CD14-positive monocyte (primary cell): ENCODE measurements around the gene ACSF2. TPM values are rescaled to one million over a fixed set of nuclear protein-coding genes. Genes with fewer than 3 reads are reported as not detected.

Experiments
- DNase-seq, 3 donors: peaks; one replicate each; pipeline ENCODE4 v3.0.0-alpha.2; 2011 to 2022
- H2AFZ ChIP-seq: 2 replicates; pipeline ENCODE4 v1.6.0; 2012; ENCODE audit warnings: mild to moderate bottlenecking, low read depth, low read length, inconsistent platforms; ENCODE audit not compliant: insufficient read depth, poor library complexity, severe bottlenecking
- H3K27ac ChIP-seq, 2 donors: 1 replicate in 1 of 2; 2 replicates in 1 of 2; pipeline ENCODE4 v1.5.1; 2012 to 2013; ENCODE audit warnings: low read length in 2 of 2, control low read depth in 1 of 2, inconsistent platforms in 1 of 2, low read depth in 1 of 2, mild to moderate bottlenecking in 1 of 2
- H3K27me3 ChIP-seq, 2 donors: one replicate each; pipeline versions ENCODE4 v1.6.0 to v1.6.1; 2011 to 2013; ENCODE audit warnings: low read length in 2 of 2; ENCODE audit not compliant: control insufficient read depth in 2 of 2, insufficient read depth in 2 of 2
- H3K36me3 ChIP-seq, 2 donors: replicated peaks in 1 of 2; 1 replicate in 1 of 2; 2 replicates in 1 of 2; pipeline versions ENCODE4 v1.5.1 to v1.6.1; 2012 to 2013; ENCODE audit warnings: low read length in 2 of 2, control low read depth in 1 of 2, inconsistent platforms in 1 of 2, mild to moderate bottlenecking in 1 of 2; ENCODE audit not compliant: insufficient read depth in 2 of 2, control insufficient read depth in 1 of 2
- H3K4me1 ChIP-seq, 2 donors: 1 replicate in 1 of 2; 2 replicates in 1 of 2; pipeline versions ENCODE4 v1.5.1 to v1.6.1; 2012 to 2013; ENCODE audit warnings: low read length in 2 of 2, control low read depth in 1 of 2, inconsistent platforms in 1 of 2, mild to moderate bottlenecking in 1 of 2, moderate library complexity in 1 of 2; ENCODE audit not compliant: insufficient read depth in 2 of 2, control insufficient read depth in 1 of 2
- H3K4me2 ChIP-seq: replicated peaks from 2 replicates; pipeline ENCODE3; 2012; ENCODE audit warnings: low read length, moderate library complexity, mild to moderate bottlenecking; ENCODE audit not compliant: poor library complexity, severe bottlenecking; ENCODE audit errors: extremely low read depth
- H3K4me3 ChIP-seq, 3 experiments: fragments of 200-600 bp in 1 of 3; sonication (generic) in 1 of 3; replicated peaks in 1 of 3; 1 replicate in 2 of 3; 2 replicates in 1 of 3; pipeline ENCODE4 v1.5.1; 2011 to 2013; ENCODE audit warnings: low read length in 3 of 3, mild to moderate bottlenecking in 3 of 3, control low read depth in 2 of 3, low read depth in 2 of 3, inconsistent platforms in 1 of 3, moderate library complexity in 1 of 3
- H3K79me2 ChIP-seq: 2 replicates; pipeline ENCODE4 v1.6.0; 2012; ENCODE audit warnings: mild to moderate bottlenecking, control low read depth, inconsistent platforms, low read length, moderate library complexity; ENCODE audit not compliant: insufficient read depth
- H3K9ac ChIP-seq: 2 replicates; pipeline ENCODE4 v1.6.0; 2017; ENCODE audit warnings: low read length, mild to moderate bottlenecking; ENCODE audit not compliant: insufficient read depth, poor library complexity, severe bottlenecking
- H3K9me3 ChIP-seq, 2 donors: replicated peaks in 1 of 2; 1 replicate in 1 of 2; 2 replicates in 1 of 2; pipeline versions ENCODE4 v1.5.1 to v1.6.1; 2012 to 2013; ENCODE audit warnings: low read length in 2 of 2, control low read depth in 1 of 2; ENCODE audit not compliant: control insufficient read depth in 1 of 2, insufficient read depth in 1 of 2
- H4K20me1 ChIP-seq: 2 replicates; pipeline ENCODE4 v1.6.0; 2012; ENCODE audit warnings: mild to moderate bottlenecking, low read length, control low read depth, moderate library complexity; ENCODE audit not compliant: insufficient read depth
- H3K27ac Mint-ChIP-seq, 7 donors: one replicate each; pipeline ENCODE4 v1.8.0; 2020; ENCODE audit warnings: mild to moderate bottlenecking in 7 of 7, mixed read lengths in 7 of 7, moderate library complexity in 6 of 7, inconsistent platforms in 2 of 7
- H3K27me3 Mint-ChIP-seq, 3 donors: one replicate each; pipeline ENCODE4 v1.8.0; 2021 to 2022; ENCODE audit warnings: low read depth in 3 of 3, mild to moderate bottlenecking in 3 of 3, mixed read lengths in 3 of 3, moderate library complexity in 3 of 3, inconsistent platforms in 1 of 3
- H3K36me3 Mint-ChIP-seq, 2 donors: one replicate each; pipeline ENCODE4 v1.8.0; 2020; ENCODE audit warnings: mixed read lengths in 2 of 2, inconsistent platforms in 1 of 2, mild to moderate bottlenecking in 1 of 2
- H3K4me1 Mint-ChIP-seq: one replicate; pipeline ENCODE4 v1.8.0; 2020; ENCODE audit warnings: mild to moderate bottlenecking, mixed read lengths
- H3K4me3 Mint-ChIP-seq, 2 donors: one replicate each; pipeline ENCODE4 v1.8.0; 2020; ENCODE audit warnings: mild to moderate bottlenecking in 2 of 2, mixed read lengths in 2 of 2, moderate library complexity in 1 of 2
- H3K9me3 Mint-ChIP-seq, 7 donors: one replicate each; pipeline ENCODE4 v1.8.0; 2020 to 2022; ENCODE audit warnings: mixed read lengths in 7 of 7, mild to moderate bottlenecking in 6 of 7, moderate library complexity in 6 of 7, inconsistent platforms in 2 of 7
- WGBS: methylation state at CpG from one replicate; pipeline ENCODE4 v1.1.5; 2013; ENCODE audit warnings: missing lambda C conversion rate; ENCODE audit not compliant: insufficient coverage; 5-methylcytosine and 5-hydroxymethylcytosine counted together
- intact Hi-C, 2 donors: fragments of 100-400 bp; cut with micrococcal nuclease; formaldehyde crosslinking; loops; one replicate each; pipeline versions ENCODE4 v1.15.0 to v1.15.1; 2023
- polyA plus RNA-seq, 3 donors: library from polyadenylated mRNA; depleted of rRNA in 1 of 3; unstranded in 2 of 3; stranded (reverse) in 1 of 3; fragments of 300-500 nt in 2 of 3; fragments of >200 nt in 1 of 3; fragmentation: Illumina TruSeq in 2 of 3; gene quantifications; 1 replicate in 2 of 3; 2 replicates in 1 of 3; pipeline ENCODE4 v1.2.3, GENCODE V29; 2012 to 2021
- TF ChIP-seq, protein P1 (sequence below): fragments of 200-600 bp; IDR thresholded peaks from one replicate; pipeline ENCODE4 v1.8.0; 2022; ENCODE audit warnings: antibody characterized with exemption, mild to moderate bottlenecking

The ACSF2 gene
- polyA plus RNA-seq, 3 donors: 2.8 to 24.4 (median 5.5) TPM

- Mint-ChIP-seq H3K27ac (peak overlapping the region; percentile 64 to 82 (median 68)), H3K36me3 (no peaks in the 10 kb centered on the region), H3K4me1 (peaks cover 37% of the 10 kb centered on the region), H3K9me3 (peaks cover 0 to 2% (median 0%) of the 10 kb centered on the region in 7 donors), H3K27me3 (peaks cover 4 to 10% (median 6%) of the 10 kb centered on the region in 3 donors), H3K4me3 (peak overlapping the region; percentile 84 to 91)
- no peaks in the 10 kb centered on the region for H3K27me3 ChIP-seq
- no peaks in the 10 kb centered on the region for H3K79me2 ChIP-seq
- H3K4me2 ChIP-seq: peak overlapping the region; percentile 84
- H3K9me3 ChIP-seq: no peaks in the 10 kb centered on the region
- intact Hi-C loops: no loop called here
- H3K9ac ChIP-seq: peak overlapping the region; percentile 61
- 24% methylated on average over 26 of the region's 32 CpGs for WGBS
- peaks cover 17 to 26% of the 10 kb centered on the region in 2 donors for H3K4me1 ChIP-seq
- H4K20me1 ChIP-seq: no peaks in the 10 kb centered on the region
- peak overlapping the region; percentile 93 for H2AFZ ChIP-seq
- peak overlapping the region; percentile 39 to 81 (median 57) for H3K4me3 ChIP-seq
- DNase-seq: no peak
- TF ChIP-seq, protein P1, sequence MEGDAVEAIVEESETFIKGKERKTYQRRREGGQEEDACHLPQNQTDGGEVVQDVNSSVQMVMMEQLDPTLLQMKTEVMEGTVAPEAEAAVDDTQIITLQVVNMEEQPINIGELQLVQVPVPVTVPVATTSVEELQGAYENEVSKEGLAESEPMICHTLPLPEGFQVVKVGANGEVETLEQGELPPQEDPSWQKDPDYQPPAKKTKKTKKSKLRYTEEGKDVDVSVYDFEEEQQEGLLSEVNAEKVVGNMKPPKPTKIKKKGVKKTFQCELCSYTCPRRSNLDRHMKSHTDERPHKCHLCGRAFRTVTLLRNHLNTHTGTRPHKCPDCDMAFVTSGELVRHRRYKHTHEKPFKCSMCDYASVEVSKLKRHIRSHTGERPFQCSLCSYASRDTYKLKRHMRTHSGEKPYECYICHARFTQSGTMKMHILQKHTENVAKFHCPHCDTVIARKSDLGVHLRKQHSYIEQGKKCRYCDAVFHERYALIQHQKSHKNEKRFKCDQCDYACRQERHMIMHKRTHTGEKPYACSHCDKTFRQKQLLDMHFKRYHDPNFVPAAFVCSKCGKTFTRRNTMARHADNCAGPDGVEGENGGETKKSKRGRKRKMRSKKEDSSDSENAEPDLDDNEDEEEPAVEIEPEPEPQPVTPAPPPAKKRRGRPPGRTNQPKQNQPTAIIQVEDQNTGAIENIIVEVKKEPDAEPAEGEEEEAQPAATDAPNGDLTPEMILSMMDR: no peak
- no peak overlapping the region for H3K27ac ChIP-seq
- no peaks in the 10 kb centered on the region for H3K36me3 ChIP-seq
Measured at GRCh38 chr17:50508573-50509460, 82.8 kb downstream of the ACSF2 start.

DNA sequence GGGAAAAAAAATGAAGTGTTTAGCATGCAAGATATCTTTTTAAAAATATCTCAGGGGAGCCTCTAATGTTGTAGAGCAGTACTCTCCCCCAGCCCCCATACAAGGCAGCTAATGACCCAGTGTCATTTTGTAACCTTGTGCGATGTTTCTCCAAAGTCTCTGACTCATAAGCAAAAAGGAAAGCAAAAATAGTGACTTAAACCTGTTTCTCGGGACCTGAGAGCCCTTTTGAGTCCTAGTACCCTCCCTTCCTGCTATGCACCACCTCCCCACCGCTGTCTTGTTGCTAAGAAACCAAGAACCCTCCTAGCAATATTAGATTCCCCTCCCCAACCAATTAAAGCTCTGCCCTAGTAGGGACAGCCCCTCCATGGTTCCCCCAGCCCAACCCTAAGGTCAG lies 85.0 kb downstream of the ACSF2 start:
- Histone ChIP-seq H4K20me1 (no peaks in the 10 kb centered on the region), H3K79me2 (no peaks in the 10 kb centered on the region), H3K9ac (no peak overlapping the region), H3K4me3 (no peak overlapping the region), H3K27me3 (no peaks in the 10 kb centered on the region), H3K36me3 (no peaks in the 10 kb centered on the region), H3K4me1 (peaks cover 10 to 16% of the 10 kb centered on the region in 2 donors), H3K4me2 (no peak overlapping the region), H3K9me3 (no peaks in the 10 kb centered on the region), H3K27ac (no peak overlapping the region), H2AFZ (no peak overlapping the region)
- WGBS: 73% methylated on average over 3 of the region's 3 CpGs
- Mint-ChIP-seq H3K27me3 (peaks cover 4 to 5% (median 4%) of the 10 kb centered on the region in 3 donors), H3K4me3 (no peak overlapping the region), H3K9me3 (peaks cover 0 to 2% (median 0%) of the 10 kb centered on the region in 7 donors), H3K4me1 (peaks cover 29% of the 10 kb centered on the region), H3K27ac (no peak overlapping the region), H3K36me3 (no peaks in the 10 kb centered on the region)
- TF ChIP-seq, protein P1: no peak
- intact Hi-C loops: no loop called here
- DNase-seq: no peak
